Stimulated activated CD8-positive, alpha-beta memory T cell treated with anti-CD3 and anti-CD28 coated beads, Interleukin-15, amount 100 ng/mL, for 4 hours (primary cell): ENCODE results near the gene UGT1A7.
"Not testable (repeated sequence)": the region's sequence is repeated elsewhere in the genome, so short reads cannot be mapped to it uniquely, and the experiment has no call there.

Experiments
- DNase-seq, 2 donors: peaks; one replicate each; pipeline ENCODE4 v3.0.0-alpha.2; 2020; ENCODE audit warnings: low read depth in 2 of 2

UGT1A7 gene

GRCh38 chr2:233681521-233682099 lies at the start of gene UGT1A7:
TSS of gene UGT1A7 (plus strand) at chr2:233681901. CDS start at chr2:233681938, 37 bp downstream.
- DNase-seq, result no peak

DNA sequence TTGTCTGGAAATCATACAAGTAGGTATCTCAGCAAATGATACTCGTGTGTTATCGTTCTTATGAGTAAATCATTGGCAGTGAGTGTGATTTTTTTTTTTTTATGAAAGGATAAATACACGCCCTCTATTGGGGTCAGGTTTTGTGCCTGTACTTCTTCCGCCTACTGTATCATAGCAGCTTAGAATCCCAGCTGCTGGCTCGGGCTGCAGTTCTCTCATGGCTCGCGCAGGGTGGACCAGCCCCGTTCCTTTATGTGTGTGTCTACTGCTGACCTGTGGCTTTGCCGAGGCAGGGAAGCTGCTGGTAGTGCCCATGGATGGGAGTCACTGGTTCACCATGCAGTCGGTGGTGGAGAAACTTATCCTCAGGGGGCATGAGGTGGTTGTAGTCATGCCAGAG lies 45.4 kb upstream of the UGT1A7 start, which contains the start of gene UGT1A10:
UGT1A10 (plus strand) TSS at position 143 of the 400 bp plus-strand sequence; CDS start at position 218, 75 bp downstream.
- not testable (repeated sequence) for DNase-seq

- no peak for DNase-seq
These were observed 42.9 kb upstream of the UGT1A7 start for GRCh38 chr2:233638836-233639235.

DNA sequence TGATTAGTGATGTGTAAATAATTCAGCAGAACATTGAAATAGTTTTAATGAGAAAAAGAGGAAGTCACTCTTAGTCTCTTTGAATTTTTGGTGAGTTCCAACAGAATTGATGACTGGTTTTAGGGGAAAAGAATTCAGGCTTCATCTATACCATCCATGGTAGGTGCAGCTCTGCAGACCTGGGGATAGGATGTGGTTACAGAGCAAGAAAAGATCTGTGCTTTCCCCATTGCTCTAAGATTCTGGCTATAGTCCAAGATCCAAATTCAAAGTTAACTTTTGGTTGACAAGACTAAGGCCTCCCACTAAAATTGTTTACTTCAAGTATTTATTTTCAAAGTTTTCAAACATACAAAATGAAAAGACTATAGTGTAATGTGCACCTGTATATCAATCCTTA lies 41.8 kb upstream of the UGT1A7 start:
- DNase-seq, result no peak

DNA sequence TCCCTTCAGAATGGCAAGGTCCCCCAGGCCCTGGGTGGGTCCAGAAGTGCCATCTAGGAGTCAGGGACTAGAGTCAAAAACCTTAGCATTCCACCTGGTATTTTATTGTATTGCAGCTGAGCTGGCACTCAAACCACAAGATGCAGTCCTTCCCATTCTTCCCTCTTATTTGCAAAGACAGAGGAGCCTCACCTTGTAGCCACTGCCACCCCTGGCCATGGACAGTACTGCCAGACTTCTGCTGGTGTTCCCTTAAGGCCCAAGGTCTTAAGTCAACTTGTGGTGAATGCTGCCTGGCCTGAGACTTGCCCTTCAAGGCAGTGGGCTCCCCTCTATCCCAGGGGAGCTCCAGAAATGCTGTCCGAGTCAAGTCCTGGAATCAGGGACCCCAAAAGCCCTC lies 38.6 kb upstream of the UGT1A7 start:
- DNase-seq, result no peak

DNA sequence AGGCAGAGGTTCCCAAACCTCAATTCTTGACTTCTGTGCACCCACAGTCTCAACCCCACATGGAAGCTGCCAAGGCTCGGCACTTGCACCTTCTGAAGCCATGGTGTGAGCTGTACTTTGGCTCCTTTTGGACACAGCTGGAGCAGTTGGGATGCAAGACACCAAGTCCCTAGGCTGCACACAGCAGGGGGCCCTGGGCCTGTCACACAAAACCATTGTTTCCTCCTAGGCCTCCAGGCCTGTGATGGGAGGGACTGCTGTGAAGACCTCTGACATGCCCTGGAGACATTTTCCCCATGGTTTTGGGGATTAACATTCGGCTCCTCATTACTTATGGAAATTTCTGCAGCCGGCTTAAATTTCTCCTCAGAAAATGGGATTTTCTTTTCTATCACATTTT lies 35.7 kb upstream of the UGT1A7 start:
- DNase-seq, result not testable (repeated sequence)

DNA sequence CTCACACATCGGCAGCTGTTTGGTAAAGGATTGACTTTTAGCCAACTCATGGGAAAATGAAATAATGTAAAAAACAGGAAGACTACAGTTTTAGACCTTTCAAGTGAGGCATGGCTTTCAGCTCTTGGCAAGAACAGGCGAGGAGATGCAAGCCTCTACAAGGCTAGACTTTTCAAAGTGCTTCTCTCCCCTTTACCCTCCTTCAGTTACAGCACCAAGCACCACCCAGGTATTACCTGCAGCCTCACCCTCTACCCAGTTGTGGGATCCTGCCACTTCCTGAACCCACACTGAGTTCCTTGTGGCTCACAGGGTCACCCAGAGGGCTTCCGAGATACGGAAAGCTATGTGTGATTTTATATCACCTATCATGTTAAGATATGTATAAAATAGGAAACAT lies 30.7 kb upstream of the UGT1A7 start:
- DNase-seq, result no peak

DNA sequence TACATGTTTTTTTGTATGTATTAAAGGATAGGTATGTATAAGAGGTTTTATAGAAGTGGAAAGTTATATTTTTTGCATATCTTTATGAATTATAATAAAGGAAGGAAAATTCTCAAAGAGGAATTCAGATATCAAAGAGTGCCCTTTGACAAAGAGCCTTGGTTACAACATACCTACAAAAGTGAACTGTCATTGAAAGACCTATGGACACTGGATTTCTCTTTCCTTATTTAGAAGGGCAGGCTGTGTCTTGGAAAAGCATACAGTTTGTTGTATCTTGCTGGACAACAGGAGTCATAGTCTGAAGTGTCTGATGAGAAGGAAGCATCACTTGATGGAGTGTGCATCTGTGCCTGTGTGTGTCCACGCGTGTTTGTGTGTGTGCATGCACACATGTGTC lies 30.3 kb upstream of the UGT1A7 start:
- no peak for DNase-seq

- no peak for DNase-seq
These were observed 27.2 kb upstream of the UGT1A7 start for GRCh38 chr2:233654501-233654900.

GRCh38 chr2:233655043-233655442 lies 26.7 kb upstream of the UGT1A7 start:
- no peak for DNase-seq

GRCh38 chr2:233655943-233656342 lies 25.8 kb upstream of the UGT1A7 start:
- not testable (repeated sequence) for DNase-seq

- no peak for DNase-seq
These were observed 25.3 kb upstream of the UGT1A7 start for GRCh38 chr2:233656443-233656842.

GRCh38 chr2:233658610-233659009 lies 23.1 kb upstream of the UGT1A7 start:
- no peak for DNase-seq

DNA sequence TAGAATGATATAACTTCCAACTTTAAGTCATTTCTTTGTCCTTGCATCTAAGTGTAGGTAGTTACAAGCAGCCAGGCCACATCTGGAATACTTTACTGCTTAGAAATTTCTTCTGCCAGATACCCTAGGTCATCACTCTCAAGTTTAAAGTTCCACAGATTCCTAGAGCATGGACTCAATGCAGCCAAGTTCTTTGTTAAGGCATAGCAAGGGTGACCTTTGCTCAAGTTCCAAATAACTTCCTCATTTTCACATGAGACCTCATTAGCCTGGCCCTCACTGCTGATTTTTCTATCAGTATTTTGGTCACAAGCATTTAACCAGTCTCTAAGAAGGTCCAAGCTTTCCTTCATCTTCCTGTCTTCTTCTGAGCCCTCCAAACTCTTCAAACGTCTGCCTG lies 17.8 kb upstream of the UGT1A7 start:
- no peak for DNase-seq

DNA sequence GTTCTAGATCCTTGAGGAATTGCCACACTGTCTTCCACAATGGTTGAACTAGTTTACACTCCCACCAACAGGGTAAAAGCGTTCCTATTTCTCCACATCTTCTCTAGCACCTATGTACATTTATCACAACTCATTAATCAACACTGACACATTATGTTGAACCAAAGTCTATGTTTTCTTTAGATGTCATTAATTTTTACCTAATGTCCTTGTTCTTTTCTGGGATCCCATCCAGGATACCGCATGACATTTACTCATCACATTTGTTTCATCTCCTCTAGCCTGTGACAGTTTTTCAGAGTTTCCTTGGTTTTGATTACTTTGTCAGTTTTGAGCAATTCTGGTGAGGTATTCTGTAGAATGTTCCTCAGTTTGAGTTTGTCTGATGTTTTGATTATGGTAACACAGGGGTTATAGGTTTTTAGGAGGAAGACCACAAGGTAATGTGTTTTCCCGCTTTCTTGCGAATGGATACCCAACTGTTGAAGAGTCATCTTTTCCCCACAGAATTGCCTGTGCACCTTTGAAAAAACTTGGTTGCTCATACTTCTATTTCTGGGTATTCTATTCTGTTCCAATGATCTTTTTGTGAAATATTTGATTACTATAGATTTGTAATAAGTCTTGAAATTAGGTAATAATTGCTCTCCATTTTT lies 13.0 kb upstream of the UGT1A7 start:
- DNase-seq, result no peak

- no peak for DNase-seq
These were observed 10.2 kb upstream of the UGT1A7 start, which contains the start of gene UGT1A9 for GRCh38 chr2:233671290-233672161. TSS of gene UGT1A9 (plus strand) at chr2:233671898. CDS start at chr2:233671935, 37 bp downstream.

GRCh38 chr2:233672886-233673285 lies 8.8 kb upstream of the UGT1A7 start:
- DNase-seq, result no peak

- no peak for DNase-seq
These were observed 7.8 kb upstream of the UGT1A7 start for GRCh38 chr2:233673896-233674295.

DNA sequence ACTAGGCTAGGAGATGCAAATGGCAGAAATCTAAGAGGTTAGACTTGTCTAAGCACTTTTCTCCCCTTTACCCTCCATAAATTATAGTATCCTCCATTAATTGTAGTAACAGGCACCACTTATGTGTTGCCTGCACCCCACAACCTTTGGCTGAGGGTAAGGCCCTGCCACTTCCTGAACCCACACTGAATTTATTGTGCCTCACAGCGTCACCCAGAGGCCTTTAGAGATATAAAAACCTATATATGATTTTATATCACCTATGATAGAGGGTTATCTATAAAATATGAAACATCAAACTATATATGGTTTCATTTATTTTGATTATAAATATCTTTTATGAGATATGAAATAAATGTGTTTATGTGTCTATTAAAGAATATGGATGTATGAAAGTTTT lies 7.4 kb upstream of the UGT1A7 start:
- DNase-seq, result no peak

- no peak for DNase-seq
These were observed 6.7 kb upstream of the UGT1A7 start for GRCh38 chr2:233674995-233675394.

DNA sequence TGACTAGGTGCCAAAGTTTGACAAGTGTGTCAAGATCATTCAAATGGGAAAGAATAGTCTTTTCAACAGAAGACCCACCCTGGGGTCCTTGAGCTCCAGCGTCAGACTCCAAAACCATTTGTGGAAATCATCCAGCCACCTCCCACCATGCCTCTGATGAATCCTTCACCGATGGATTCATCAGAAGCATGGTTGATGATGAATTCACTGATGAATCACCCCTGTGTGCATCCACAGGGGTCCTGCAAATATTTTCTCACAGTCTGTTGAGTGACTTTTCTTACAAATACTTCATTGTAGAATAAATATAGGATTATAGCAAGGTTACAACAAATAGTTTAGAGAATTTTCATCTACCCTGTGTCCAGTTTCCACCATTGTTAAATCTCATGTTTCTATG lies 5.7 kb upstream of the UGT1A7 start:
- DNase-seq, result no peak

DNA sequence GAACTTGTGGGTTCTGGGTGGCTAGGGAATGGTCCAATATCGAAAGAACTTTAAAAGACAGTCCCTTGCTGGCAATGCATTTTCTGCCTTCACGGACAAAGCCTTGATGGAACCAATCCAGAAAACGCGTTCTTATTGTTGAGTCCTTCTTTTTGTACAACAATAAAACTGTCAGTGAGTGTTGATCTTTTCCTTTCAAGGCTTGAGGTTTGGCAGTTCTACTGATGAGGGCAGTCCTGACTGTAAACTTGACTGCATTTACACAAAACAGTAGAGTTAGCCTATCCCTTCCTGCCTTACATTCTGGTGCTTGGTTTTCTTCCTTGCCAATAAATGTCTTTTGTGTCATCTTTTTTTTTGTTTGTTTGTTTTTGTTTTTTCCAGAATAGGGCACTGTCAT lies 2.5 kb upstream of the UGT1A7 start:
- DNase-seq, result no peak
